Mesendoderm (in vitro differentiated cells): ENCODE measurements around the gene POLG.

ENCODE experiments used
- DNase-seq: peaks from one replicate; pipeline ENCODE4 v3.0.0; 2013
- H2AK5ac ChIP-seq: 2 replicates; pipeline ENCODE4 v1.6.1; 2013; ENCODE audit warnings: low read length, inconsistent platforms
- H2BK120ac ChIP-seq: 2 replicates; pipeline ENCODE4 v1.6.1; 2013; ENCODE audit warnings: low read depth, mild to moderate bottlenecking, low read length, moderate library complexity, mixed read lengths
- H2BK15ac ChIP-seq: replicated peaks from 2 replicates; pipeline ENCODE4 v1.6.1; 2013; ENCODE audit warnings: low read depth, mild to moderate bottlenecking, moderate library complexity
- H2BK5ac ChIP-seq: 2 replicates; pipeline ENCODE4 v1.6.1; 2013; ENCODE audit warnings: low read length, inconsistent platforms
- H3K18ac ChIP-seq: 2 replicates; pipeline ENCODE4 v1.6.1; 2013; ENCODE audit warnings: mild to moderate bottlenecking, low read length, mixed read lengths
- H3K23ac ChIP-seq: one replicate; pipeline ENCODE4 v1.6.1; 2013; ENCODE audit warnings: low read length
- H3K27ac ChIP-seq: 2 replicates; pipeline ENCODE4 v1.5.1; 2013; ENCODE audit warnings: low read depth, mild to moderate bottlenecking, inconsistent platforms, low read length, moderate library complexity
- H3K27me3 ChIP-seq: 2 replicates; pipeline ENCODE4 v1.6.1; 2013; ENCODE audit warnings: low read length, control low read depth, mild to moderate bottlenecking, inconsistent platforms; ENCODE audit not compliant: insufficient read depth, poor library complexity
- H3K36me3 ChIP-seq: 2 replicates; pipeline ENCODE4 v1.6.1; 2013; ENCODE audit warnings: low read length, inconsistent platforms; ENCODE audit not compliant: control insufficient read depth, insufficient read depth
- H3K4ac ChIP-seq: one replicate; pipeline ENCODE4 v1.6.1; 2013; ENCODE audit warnings: low read depth, mild to moderate bottlenecking, low read length, moderate library complexity
- H3K4me1 ChIP-seq: 2 replicates; pipeline ENCODE4 v1.6.1; 2013; ENCODE audit warnings: low read depth, low read length, inconsistent platforms; ENCODE audit not compliant: control insufficient read depth
- H3K4me2 ChIP-seq: 2 replicates; pipeline ENCODE4 v1.6.1; 2013; ENCODE audit warnings: low read length
- H3K4me3 ChIP-seq: 2 replicates; pipeline ENCODE4 v1.5.1; 2013; ENCODE audit warnings: mild to moderate bottlenecking, low read length
- H3K56ac ChIP-seq: one replicate; pipeline ENCODE4 v1.6.1; 2013; ENCODE audit warnings: low read length
- H3K79me1 ChIP-seq: 2 replicates; pipeline ENCODE4 v1.6.1; 2013; ENCODE audit warnings: low read length, inconsistent platforms
- H3K79me2 ChIP-seq: 2 replicates; pipeline ENCODE4 v1.6.1; 2013; ENCODE audit warnings: mild to moderate bottlenecking, low read length; ENCODE audit not compliant: control insufficient read depth, insufficient read depth
- H3K9ac ChIP-seq: 2 replicates; pipeline ENCODE4 v1.6.1; 2013; ENCODE audit warnings: low read length, inconsistent platforms
- H4K5ac ChIP-seq: one replicate; pipeline ENCODE4 v1.6.1; 2013; ENCODE audit warnings: low read length
- H4K8ac ChIP-seq: one replicate; pipeline ENCODE4 v1.6.1; 2013; ENCODE audit warnings: low read depth, mild to moderate bottlenecking, control low read depth, low read length, moderate library complexity
- WGBS: extraction: QIAGEN DNeasy Blood & Tissue Kit; methylation state at CpG from one replicate; pipeline ENCODE4 v1.1.7; 2013; ENCODE audit warnings: low lambda C conversion rate, missing lambda C conversion rate; ENCODE audit not compliant: insufficient coverage; ENCODE audit errors: extremely low coverage; 5-methylcytosine and 5-hydroxymethylcytosine counted together

POLG gene

GRCh38 chr15:89370978-89371227 lies 36.3 kb upstream of the POLG start:
- Histone ChIP-seq H3K4me3 (no peak overlapping the region), H3K56ac (no peak overlapping the region), H2BK5ac (no peak overlapping the region), H3K18ac (no peak overlapping the region), H3K27ac (no peak overlapping the region), H3K4ac (no peak overlapping the region), H2AK5ac (no peak overlapping the region), H3K27me3 (peaks cover 96% of the 10 kb centered on the region), H4K8ac (no peak overlapping the region), H3K9ac (no peak overlapping the region), H3K4me1 (peaks cover 2% of the 10 kb centered on the region), H3K79me1 (no peaks in the 10 kb centered on the region), H3K79me2 (no peaks in the 10 kb centered on the region), H2BK15ac (no peak overlapping the region), H3K4me2 (peak overlapping the region; percentile 7), H2BK120ac (no peak overlapping the region), H3K23ac (no peak overlapping the region), H4K5ac (no peak overlapping the region), H3K36me3 (no peaks in the 10 kb centered on the region)
- DNase-seq = no peak
- no CpG with 5 or more reads among the region's 11 CpGs for WGBS

- H3K27me3 ChIP-seq = peaks cover 96% of the 10 kb centered on the region
- H2BK120ac ChIP-seq = no peak overlapping the region
- H3K4me1 ChIP-seq = peaks cover 2% of the 10 kb centered on the region
- no peak overlapping the region for H3K27ac ChIP-seq
- no peak overlapping the region for H2AK5ac ChIP-seq
- H3K4ac ChIP-seq = no peak overlapping the region
- no peak overlapping the region for H4K5ac ChIP-seq
- H3K79me1 ChIP-seq = no peaks in the 10 kb centered on the region
- H2BK5ac ChIP-seq = no peak overlapping the region
- H3K79me2 ChIP-seq = no peaks in the 10 kb centered on the region
- no peak overlapping the region for H3K18ac ChIP-seq
- H4K8ac ChIP-seq = no peak overlapping the region
- no peak overlapping the region for H3K9ac ChIP-seq
- H3K36me3 ChIP-seq = no peaks in the 10 kb centered on the region
- H3K56ac ChIP-seq = no peak overlapping the region
- H3K4me3 ChIP-seq = no peak overlapping the region
- H3K23ac ChIP-seq = no peak overlapping the region
- WGBS = no CpG with 5 or more reads among the region's 33 CpGs
- no peak overlapping the region for H2BK15ac ChIP-seq
- H3K4me2 ChIP-seq = peak overlapping the region; percentile 10
- peak; percentile 74 for DNase-seq
These were observed 35.7 kb upstream of the POLG start for GRCh38 chr15:89370120-89370977.

- Histone ChIP-seq H3K79me1 (no peaks in the 10 kb centered on the region), H3K27ac (no peak overlapping the region), H3K4ac (no peak overlapping the region), H3K56ac (no peak overlapping the region), H3K27me3 (peaks cover 96% of the 10 kb centered on the region), H3K4me3 (no peak overlapping the region), H2BK5ac (no peak overlapping the region), H2BK120ac (no peak overlapping the region), H3K18ac (no peak overlapping the region), H3K36me3 (no peaks in the 10 kb centered on the region), H4K8ac (no peak overlapping the region), H2BK15ac (no peak overlapping the region), H3K4me1 (peaks cover 2% of the 10 kb centered on the region), H2AK5ac (no peak overlapping the region), H3K9ac (no peak overlapping the region), H4K5ac (no peak overlapping the region), H3K79me2 (no peaks in the 10 kb centered on the region), H3K23ac (no peak overlapping the region), H3K4me2 (no peak overlapping the region)
- DNase-seq = no peak
- no CpG with 5 or more reads among the region's 3 CpGs for WGBS
These were observed 34.8 kb upstream of the POLG start for GRCh38 chr15:89369341-89369947.

- peaks cover 2% of the 10 kb centered on the region for H3K4me1 ChIP-seq
- H3K56ac ChIP-seq = no peak overlapping the region
- H3K4ac ChIP-seq = no peak overlapping the region
- no peak overlapping the region for H3K23ac ChIP-seq
- DNase-seq = no peak
- no peak overlapping the region for H2BK120ac ChIP-seq
- H3K18ac ChIP-seq = no peak overlapping the region
- no peak overlapping the region for H3K27ac ChIP-seq
- H2BK5ac ChIP-seq = no peak overlapping the region
- WGBS = no CpG with 5 or more reads among the region's 34 CpGs
- H3K4me2 ChIP-seq = no peak overlapping the region
- no peak overlapping the region for H4K5ac ChIP-seq
- H2BK15ac ChIP-seq = no peak overlapping the region
- peaks cover 95% of the 10 kb centered on the region for H3K27me3 ChIP-seq
- H3K79me1 ChIP-seq = no peaks in the 10 kb centered on the region
- H3K79me2 ChIP-seq = no peaks in the 10 kb centered on the region
- H3K9ac ChIP-seq = no peak overlapping the region
- no peaks in the 10 kb centered on the region for H3K36me3 ChIP-seq
- no peak overlapping the region for H2AK5ac ChIP-seq
- no peak overlapping the region for H4K8ac ChIP-seq
- no peak overlapping the region for H3K4me3 ChIP-seq
These were observed 34.1 kb upstream of the POLG start for GRCh38 chr15:89368566-89369223.

- no peak overlapping the region for H3K27ac ChIP-seq
These were observed 33.1 kb upstream of the POLG start for GRCh38 chr15:89367485-89368451.

More at GRCh38 chr15:89367485-89368451, 33.1 kb upstream of the POLG start:
- no peak overlapping the region for H3K23ac ChIP-seq
- H3K56ac ChIP-seq = no peak overlapping the region
- H2BK5ac ChIP-seq = no peak overlapping the region
- no peak overlapping the region for H3K4me3 ChIP-seq
- H3K27me3 ChIP-seq = peaks cover 97% of the 10 kb centered on the region
- no peak overlapping the region for H4K5ac ChIP-seq
- H3K79me2 ChIP-seq = no peaks in the 10 kb centered on the region
- peaks cover 2% of the 10 kb centered on the region for H3K4me1 ChIP-seq
- H3K36me3 ChIP-seq = no peaks in the 10 kb centered on the region
- no CpG with 5 or more reads among the region's 90 CpGs for WGBS
- no peak overlapping the region for H3K9ac ChIP-seq
- H4K8ac ChIP-seq = no peak overlapping the region
- H3K79me1 ChIP-seq = no peaks in the 10 kb centered on the region
- DNase-seq = peak; percentile 64
- no peak overlapping the region for H2AK5ac ChIP-seq
- no peak overlapping the region for H2BK120ac ChIP-seq
- no peak overlapping the region for H2BK15ac ChIP-seq
- H3K18ac ChIP-seq = no peak overlapping the region
- H3K4me2 ChIP-seq = no peak overlapping the region
- no peak overlapping the region for H3K4ac ChIP-seq
